ENCODE measurements around the gene DISP2.

Gene DISP2

GRCh38 chr15:40358471-40359353 lies 693 bp downstream of the DISP2 start:
- no peak for DNase-seq (ENCODE audit: low read depth in 1 of 2, low spot score in 1 of 2)

- no peak for DNase-seq (ENCODE audit: low read depth in 1 of 2, low spot score in 1 of 2)
These were observed 2.0 kb downstream of the DISP2 start for GRCh38 chr15:40360015-40360414.

- no peak for DNase-seq (ENCODE audit: low read depth in 1 of 2, low spot score in 1 of 2)
These were observed 3.6 kb downstream of the DISP2 start for GRCh38 chr15:40361640-40362039.

GRCh38 chr15:40363611-40364010 lies 5.6 kb downstream of the DISP2 start:
- no peak for DNase-seq (ENCODE audit: low read depth in 1 of 2, low spot score in 1 of 2)

GRCh38 chr15:40364251-40364650 lies 6.2 kb downstream of the DISP2 start:
- no peak for DNase-seq (ENCODE audit: low read depth in 1 of 2, low spot score in 1 of 2)

- DNase-seq (ENCODE audit: low read depth in 1 of 2, low spot score in 1 of 2) = no peak
These were observed 7.0 kb downstream of the DISP2 start for GRCh38 chr15:40365016-40365415.

GRCh38 chr15:40365624-40366456 lies 7.8 kb downstream of the DISP2 start:
- no peak for DNase-seq (ENCODE audit: low read depth in 1 of 2, low spot score in 1 of 2)

- no peak for DNase-seq (ENCODE audit: low read depth in 1 of 2, low spot score in 1 of 2)
These were observed 8.7 kb downstream of the DISP2 start for GRCh38 chr15:40366457-40367370.

GRCh38 chr15:40367371-40367685 lies 9.3 kb downstream of the DISP2 start:
- no peak for DNase-seq (ENCODE audit: low read depth in 1 of 2, low spot score in 1 of 2)

- peak; percentile 63 to 71 for DNase-seq (ENCODE audit: low read depth in 1 of 2, low spot score in 1 of 2)
These were observed 9.9 kb downstream of the DISP2 start for GRCh38 chr15:40367686-40368611.

- no peak for DNase-seq (ENCODE audit: low read depth in 1 of 2, low spot score in 1 of 2)
These were observed 10.9 kb downstream of the DISP2 start for GRCh38 chr15:40368719-40369473.

GRCh38 chr15:40369474-40369869 lies 11.5 kb downstream of the DISP2 start:
- no peak for DNase-seq (ENCODE audit: low read depth in 1 of 2, low spot score in 1 of 2)

- DNase-seq (ENCODE audit: low read depth in 1 of 2, low spot score in 1 of 2) = no peak
These were observed 12.0 kb downstream of the DISP2 start for GRCh38 chr15:40369971-40370370.

- DNase-seq (ENCODE audit: low read depth in 1 of 2, low spot score in 1 of 2) = no peak
These were observed 15.0 kb downstream of the DISP2 start for GRCh38 chr15:40372981-40373380.

GRCh38 chr15:40377606-40378005 lies 19.6 kb downstream of the DISP2 start:
- DNase-seq (ENCODE audit: low read depth in 1 of 2, low spot score in 1 of 2) = no peak

GRCh38 chr15:40379374-40379773 lies 21.4 kb downstream of the DISP2 start:
- DNase-seq (ENCODE audit: low read depth in 1 of 2, low spot score in 1 of 2) = no peak

- DNase-seq (ENCODE audit: low read depth in 1 of 2, low spot score in 1 of 2) = no peak
These were observed 21.8 kb downstream of the DISP2 start for GRCh38 chr15:40379853-40380252.

- DNase-seq (ENCODE audit: low read depth in 1 of 2, low spot score in 1 of 2) = no peak
These were observed 22.6 kb downstream of the DISP2 start for GRCh38 chr15:40380636-40381035.

- no peak for DNase-seq (ENCODE audit: low read depth in 1 of 2, low spot score in 1 of 2)
These were observed 24.0 kb downstream of the DISP2 start for GRCh38 chr15:40381818-40382529.

All from activated CD4-positive, alpha-beta T cell treated with anti-CD3 and anti-CD28 coated beads, Interleukin-2, amount 50 U/mL, for 24 hours (primary cell).